ENCODE measurements around the gene PPM1N.

PPM1N gene

GRCh38 chr19:45485305-45486077 is 12.8 kb upstream of the PPM1N start:
- in situ Hi-C loops (cut with MboI; ENCODE audit: low sequenced_read_pairs) = no loop called here

- in situ Hi-C loops (cut with MboI; ENCODE audit: low sequenced_read_pairs) = no loop called here
Measured at GRCh38 chr19:45488708-45489107, 9.5 kb upstream of the PPM1N start.

GRCh38 chr19:45489216-45489855 is 8.9 kb upstream of the PPM1N start:
- in situ Hi-C loops (cut with MboI; ENCODE audit: low sequenced_read_pairs) = no loop called here

GRCh38 chr19:45492137-45492626 is 6.1 kb upstream of the PPM1N start:
- in situ Hi-C loops (cut with MboI; ENCODE audit: low sequenced_read_pairs) = no loop called here

- in situ Hi-C loops (cut with MboI; ENCODE audit: low sequenced_read_pairs) = no loop called here
Measured at GRCh38 chr19:45492627-45493470, 5.4 kb upstream of the PPM1N start.

GRCh38 chr19:45494261-45494916 is 3.9 kb upstream of the PPM1N start:
- in situ Hi-C loops (cut with MboI; ENCODE audit: low sequenced_read_pairs) = no loop called here

GRCh38 chr19:45495178-45495577 is 3.1 kb upstream of the PPM1N start:
- in situ Hi-C loops (cut with MboI; ENCODE audit: low sequenced_read_pairs) = no loop called here

- in situ Hi-C loops (cut with MboI; ENCODE audit: low sequenced_read_pairs) = no loop called here
Measured at GRCh38 chr19:45496349-45496953, 1.8 kb upstream of the PPM1N start.

GRCh38 chr19:45497791-45498190 is 452 bp upstream of the PPM1N start:
- in situ Hi-C loops (cut with MboI; ENCODE audit: low sequenced_read_pairs) = no loop called here

- in situ Hi-C loops (cut with MboI; ENCODE audit: low sequenced_read_pairs) = no loop called here
Measured at GRCh38 chr19:45499196-45500180, 1.2 kb downstream of the PPM1N start.

GRCh38 chr19:45500918-45501729 is 2.9 kb downstream of the PPM1N start:
- in situ Hi-C loops (cut with MboI; ENCODE audit: low sequenced_read_pairs) = no loop called here

GRCh38 chr19:45501730-45502014 is 3.4 kb downstream of the PPM1N start:
- in situ Hi-C loops (cut with MboI; ENCODE audit: low sequenced_read_pairs) = no loop called here

- in situ Hi-C loops (cut with MboI; ENCODE audit: low sequenced_read_pairs) = no loop called here
Measured at GRCh38 chr19:45502111-45502510, 3.9 kb downstream of the PPM1N start.

GRCh38 chr19:45503909-45504308 is 5.7 kb downstream of the PPM1N start:
- in situ Hi-C loops (cut with MboI; ENCODE audit: low sequenced_read_pairs) = no loop called here

- in situ Hi-C loops (cut with MboI; ENCODE audit: low sequenced_read_pairs) = no loop called here
Measured at GRCh38 chr19:45505151-45505995, 7.1 kb downstream of the PPM1N start.

- in situ Hi-C loops (cut with MboI; ENCODE audit: low sequenced_read_pairs) = no loop called here
Measured at GRCh38 chr19:45505996-45506245, 7.7 kb downstream of the PPM1N start.

GRCh38 chr19:45506246-45506988 is 8.2 kb downstream of the PPM1N start:
- in situ Hi-C loops (cut with MboI; ENCODE audit: low sequenced_read_pairs) = no loop called here

Data from HL-60/S4 treated with retinoic acid at 250 ng/mL for 4 days and 3 days (cell line).